HG03457 (cell line): ENCODE data around the gene CYRIA.

Source experiments
- ATAC-seq: cut with Tn5 transposase; IDR thresholded peaks from one replicate; pipeline ENCODE4 v1.9.1; 2021; ENCODE audit warnings: moderate number of reproducible peaks; ENCODE audit not compliant: unreplicated experiment

The CYRIA gene

DNA sequence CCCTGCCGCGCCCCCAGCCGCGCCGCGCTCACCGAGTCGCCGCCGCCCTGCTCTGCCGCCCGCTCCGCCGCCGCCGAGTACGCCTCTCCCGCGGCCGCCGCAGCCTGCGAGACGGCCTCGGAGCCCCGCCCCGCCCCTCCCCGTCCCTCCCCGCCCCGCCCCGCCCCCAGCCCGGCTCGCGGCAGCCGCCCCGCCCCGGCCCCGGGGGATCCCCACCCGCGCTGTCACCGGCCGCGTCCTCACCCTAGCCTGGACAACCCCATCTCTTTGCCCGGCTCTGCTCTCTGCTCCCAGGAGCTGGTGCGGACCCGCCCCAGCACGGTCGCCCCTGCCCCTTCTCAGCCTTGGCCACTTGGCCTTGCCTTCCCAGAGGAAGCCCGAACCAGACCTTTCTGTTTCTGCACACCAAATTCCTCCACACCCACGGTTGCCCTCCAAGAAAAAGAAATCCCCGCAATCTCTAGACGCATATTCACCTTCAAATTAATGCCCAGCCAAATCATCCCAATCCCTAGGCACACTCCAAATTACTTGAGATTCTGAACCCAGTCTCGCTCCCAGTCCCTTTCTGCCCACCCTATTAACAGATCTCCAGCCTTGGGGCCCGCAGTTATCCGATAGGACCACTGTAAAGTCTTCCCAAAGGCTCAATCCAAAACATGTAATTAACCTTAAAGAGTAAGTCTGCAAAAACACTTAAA lies at the start of gene CYRIA:
TSS of gene CYRIA (minus strand) at position 87 of the 701 bp plus-strand sequence. CDS start 77,715 bp downstream, outside the sequence.
- ATAC-seq = peak; percentile 57

DNA sequence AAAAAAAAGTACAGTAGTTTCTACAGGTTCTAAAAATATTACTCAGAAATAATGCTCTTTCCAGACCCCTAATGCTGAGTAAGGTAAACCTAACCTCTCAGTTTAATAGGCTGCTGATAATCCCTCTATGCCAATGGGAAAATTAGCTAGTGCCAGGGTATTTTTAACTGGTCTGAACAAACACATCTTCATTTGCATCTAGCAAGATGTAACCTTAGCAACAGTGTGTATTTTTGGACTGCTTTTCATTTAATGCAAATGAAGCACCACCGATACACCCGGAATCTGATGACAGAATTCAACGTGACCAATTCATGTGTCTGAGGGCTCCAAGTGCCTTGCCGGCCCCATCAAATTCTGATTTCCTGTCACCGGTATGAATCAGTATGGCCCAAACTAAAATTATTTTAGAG lies 47.4 kb upstream of the CYRIA start:
- no peak for ATAC-seq

DNA sequence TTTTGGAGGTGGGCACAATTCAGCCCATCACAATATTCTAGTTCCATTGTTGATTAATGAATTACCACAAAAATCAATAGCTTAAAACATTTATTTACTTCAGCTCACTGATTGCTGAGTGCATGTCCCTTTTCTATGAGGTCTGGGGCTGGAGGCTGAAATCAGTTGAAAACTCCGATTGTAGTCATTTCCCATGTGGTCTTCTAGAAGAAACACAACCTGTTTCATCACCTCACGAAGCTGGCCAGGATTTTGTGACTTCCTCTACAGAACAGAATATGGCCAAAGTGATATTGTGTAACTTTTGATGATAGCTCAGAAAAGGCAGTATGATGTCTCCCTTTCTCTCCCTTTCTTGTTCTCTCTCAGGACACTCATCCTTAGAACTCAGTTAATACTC lies 44.1 kb upstream of the CYRIA start:
- ATAC-seq = no peak

- ATAC-seq = no peak
These were observed 42.5 kb upstream of the CYRIA start for GRCh38 chr2:16708173-16708572.

DNA sequence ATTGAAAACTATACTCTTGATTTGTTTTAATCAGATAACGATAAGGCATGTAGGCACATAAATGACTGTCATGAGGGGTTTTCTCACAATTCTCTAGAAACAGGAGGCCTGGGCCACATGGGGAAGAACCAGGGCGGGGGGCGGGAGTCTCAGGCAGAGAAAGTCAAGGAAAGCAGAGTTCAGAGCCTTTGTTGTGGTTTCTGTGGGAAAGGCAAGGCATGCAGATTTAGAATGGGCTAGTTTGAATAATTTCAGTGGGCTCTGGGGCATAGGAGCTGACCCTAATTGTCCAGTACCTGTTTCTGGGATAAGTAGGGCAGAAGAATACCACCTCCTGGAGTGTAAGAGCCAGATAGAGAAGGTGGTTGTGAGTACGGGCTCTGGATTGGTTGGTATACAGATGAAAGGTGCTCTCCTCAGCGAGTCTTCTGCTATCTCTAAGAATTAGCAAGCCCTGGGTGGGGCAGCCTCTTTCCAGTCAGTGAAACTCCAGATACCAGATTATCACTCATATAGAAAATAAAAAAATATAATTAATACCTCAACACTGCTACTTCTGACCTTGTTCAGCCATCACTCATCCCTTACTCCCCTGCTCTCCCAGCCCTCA lies 41.5 kb upstream of the CYRIA start:
- no peak for ATAC-seq

DNA sequence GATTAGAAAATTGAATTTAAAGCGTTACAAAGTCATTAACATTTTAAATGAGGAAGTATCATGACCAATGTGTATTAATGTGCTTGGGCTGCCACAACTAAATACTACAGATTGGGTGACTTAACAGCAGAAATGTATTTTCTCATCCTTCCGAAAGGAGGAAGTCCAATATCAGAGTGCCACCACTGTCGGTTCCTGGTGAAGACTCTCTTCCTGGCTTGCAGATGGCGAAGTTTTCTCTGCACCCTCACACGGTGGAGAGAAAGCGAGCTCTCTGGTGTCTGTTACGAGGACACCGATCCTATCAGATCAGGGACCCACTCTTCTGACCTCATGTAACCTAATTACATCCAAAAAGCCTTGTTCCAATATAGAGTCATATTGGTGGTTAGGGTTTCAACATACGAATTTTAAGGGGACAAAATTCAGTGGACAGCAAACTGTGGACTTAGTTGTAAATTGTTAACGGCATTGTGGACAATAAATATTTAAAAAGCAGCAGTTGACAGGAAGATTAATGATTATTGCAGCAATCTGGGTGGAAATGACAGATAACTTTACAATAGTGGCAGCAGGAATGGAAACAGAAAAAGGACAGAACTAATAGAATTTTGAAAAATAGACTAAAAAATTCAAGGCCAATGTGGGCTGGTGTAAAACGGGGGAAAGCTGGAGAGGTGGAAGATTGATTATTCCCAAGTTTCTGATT lies 35.1 kb upstream of the CYRIA start:
- no peak for ATAC-seq

DNA sequence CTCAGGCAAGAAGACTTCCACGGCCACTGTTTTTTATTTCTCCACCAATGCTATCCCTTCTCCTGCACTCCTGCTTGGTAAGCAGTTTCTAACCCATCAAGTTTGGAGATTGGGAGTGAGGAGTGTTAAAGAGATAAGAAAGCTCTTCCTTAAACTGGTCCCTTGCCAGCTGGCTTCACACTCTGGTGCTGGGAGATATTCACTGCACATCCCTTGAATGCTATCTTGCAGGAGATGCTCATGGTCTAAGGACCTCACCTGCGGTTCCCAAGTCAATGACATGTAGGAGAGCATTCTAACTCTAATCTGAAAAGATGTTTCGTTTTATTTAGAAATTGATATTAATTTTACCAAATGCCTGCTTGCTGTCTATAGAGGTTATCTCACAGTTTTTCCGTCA lies 28.2 kb upstream of the CYRIA start:
- ATAC-seq = no peak

GRCh38 chr2:16691261-16691660 lies 25.6 kb upstream of the CYRIA start:
- ATAC-seq = no peak

GRCh38 chr2:16687955-16688354 lies 22.3 kb upstream of the CYRIA start:
- no peak for ATAC-seq

DNA sequence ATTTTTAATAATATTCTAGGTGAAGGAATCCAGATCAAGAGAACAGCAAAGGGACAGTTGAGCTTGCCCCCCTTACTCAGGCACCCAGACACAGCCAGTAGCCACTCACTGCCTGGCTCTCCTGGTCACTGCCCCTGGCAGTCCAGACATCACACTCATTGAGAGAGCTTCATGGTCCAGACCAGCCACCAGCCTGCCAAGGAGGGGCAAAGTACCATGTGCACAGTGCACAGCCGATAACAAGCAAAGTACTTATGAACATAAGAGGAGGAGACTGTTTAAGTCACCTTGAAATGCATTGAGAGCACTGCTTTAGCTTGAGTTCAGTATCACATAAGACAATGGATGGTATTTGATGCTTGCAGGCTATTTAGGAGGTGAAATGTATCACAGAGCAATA lies 21.6 kb upstream of the CYRIA start:
- ATAC-seq = no peak

DNA sequence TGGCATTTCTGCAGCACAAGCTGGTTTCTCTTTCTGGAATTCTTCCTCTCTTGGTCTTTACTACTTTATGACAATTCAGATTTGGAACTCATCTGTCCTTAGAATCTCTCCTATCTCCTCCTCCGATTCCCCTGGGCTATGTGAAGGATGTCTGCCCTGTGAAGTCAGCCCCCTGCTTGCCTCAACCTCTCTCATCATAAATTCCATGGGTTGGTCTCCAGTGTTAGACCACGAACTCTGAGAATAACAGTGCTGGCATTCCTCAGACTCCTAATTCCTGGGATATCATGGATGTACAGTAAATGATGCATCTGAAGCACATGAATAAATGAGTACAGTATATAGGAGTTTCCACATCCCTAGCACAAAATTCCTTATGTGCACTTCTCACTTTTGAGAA lies 21.0 kb upstream of the CYRIA start:
- ATAC-seq = no peak

DNA sequence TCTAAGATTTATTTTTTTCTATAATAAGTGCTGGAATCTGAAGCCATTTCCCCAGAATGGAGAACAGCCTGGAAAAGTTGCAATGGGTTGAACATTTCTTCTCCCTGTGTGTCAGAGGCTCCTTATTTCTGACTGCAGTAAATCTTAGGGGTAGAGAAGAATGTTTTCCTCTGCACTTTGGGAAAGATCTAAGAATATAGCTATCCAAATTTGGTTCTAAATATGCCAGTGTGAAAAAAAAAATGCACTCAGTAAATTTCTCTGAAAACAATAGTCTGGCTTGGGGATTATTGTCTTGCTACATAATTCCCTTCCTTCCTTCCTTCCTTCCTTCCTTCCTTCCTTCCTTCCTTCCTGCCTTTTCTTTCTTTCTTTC lies 19.7 kb upstream of the CYRIA start:
- ATAC-seq = no peak

GRCh38 chr2:16684676-16685339 lies 19.2 kb upstream of the CYRIA start:
- no peak for ATAC-seq

DNA sequence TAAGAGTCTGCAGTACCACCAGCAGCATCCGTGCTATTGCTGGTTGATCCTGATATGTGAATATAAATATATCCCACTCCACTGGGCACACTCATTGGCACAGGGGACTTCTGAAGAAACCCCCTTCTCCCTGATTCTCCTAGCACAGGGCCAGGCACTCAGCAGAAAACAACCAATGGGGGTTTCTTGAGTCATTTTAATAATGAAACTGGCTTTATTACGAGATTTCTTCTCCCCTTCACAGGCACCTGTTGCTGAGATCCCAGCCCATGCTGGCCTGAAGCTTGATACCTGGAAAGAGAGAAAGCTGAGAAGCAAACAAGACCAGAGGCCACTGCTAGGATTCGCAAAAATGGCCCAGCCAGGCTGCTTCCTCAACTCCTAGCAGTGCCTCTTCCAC lies 17.9 kb upstream of the CYRIA start:
- ATAC-seq = no peak

- no peak for ATAC-seq
These were observed 16.9 kb upstream of the CYRIA start for GRCh38 chr2:16682431-16683118.

- no peak for ATAC-seq
These were observed 15.1 kb upstream of the CYRIA start for GRCh38 chr2:16680781-16681180.

GRCh38 chr2:16680304-16680703 lies 14.7 kb upstream of the CYRIA start:
- ATAC-seq = no peak

DNA sequence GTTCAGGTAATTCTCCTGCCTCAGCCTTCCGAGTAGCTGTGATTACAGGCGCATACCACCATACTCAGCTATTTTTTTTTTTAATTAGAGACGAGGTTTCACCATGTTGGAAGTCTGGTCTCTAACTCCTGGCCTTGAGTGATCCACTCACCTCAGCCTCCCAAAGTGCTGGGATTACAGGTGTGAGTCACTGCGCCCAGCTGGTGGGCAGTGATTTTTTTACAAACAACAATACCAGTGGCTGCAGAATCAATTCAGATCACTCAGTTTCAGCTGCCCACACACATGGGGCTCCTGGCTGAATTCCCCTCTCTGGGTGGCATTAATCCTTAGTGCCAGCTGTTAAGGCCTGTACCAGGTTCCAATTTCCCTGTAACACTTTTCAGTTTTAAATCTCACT lies 13.3 kb upstream of the CYRIA start:
- no peak for ATAC-seq

DNA sequence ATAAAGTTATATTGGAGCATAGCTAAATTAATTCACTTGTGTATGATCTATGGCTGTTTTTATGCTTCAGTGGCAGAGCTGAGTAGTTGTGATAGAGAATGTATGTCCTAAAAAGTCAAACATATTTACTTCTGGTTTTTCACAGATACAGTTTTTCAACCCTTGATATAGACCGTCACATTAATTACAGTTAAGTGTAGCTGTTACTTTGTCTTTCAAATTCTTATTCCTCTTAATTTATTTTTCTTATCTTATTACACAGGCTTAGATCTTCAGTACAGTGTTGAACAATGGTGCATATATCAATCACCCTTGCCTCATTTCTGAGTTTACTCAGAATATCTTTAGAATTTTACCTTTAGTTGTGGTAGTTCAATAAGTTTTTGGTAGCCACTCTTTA lies 12.2 kb upstream of the CYRIA start:
- no peak for ATAC-seq

DNA sequence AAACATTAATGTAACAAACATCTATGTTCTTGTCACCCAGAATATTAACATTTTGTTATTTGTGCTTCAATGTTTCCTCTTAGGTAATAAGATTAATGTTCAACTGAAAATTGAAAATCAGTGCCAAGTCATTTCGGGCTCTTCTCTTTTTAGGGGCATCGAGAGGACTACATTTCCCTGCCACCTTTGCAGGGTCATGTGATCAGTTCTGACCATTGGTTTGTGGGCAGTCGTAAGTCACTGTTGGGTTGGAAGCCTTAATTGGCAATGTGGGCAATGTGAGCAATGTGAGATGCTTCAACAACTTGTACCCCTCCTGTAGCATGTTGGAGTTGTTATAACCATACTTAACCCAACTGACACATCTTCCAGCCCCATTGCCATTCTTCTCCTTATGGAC lies 10.1 kb upstream of the CYRIA start:
- no peak for ATAC-seq

- no peak for ATAC-seq
These were observed 8.5 kb upstream of the CYRIA start for GRCh38 chr2:16674154-16674553.
